GM03348 (cell line): Measurements from ENCODE around the gene PEX16.

ENCODE experiments used
- DNase-seq: peaks from one replicate; pipeline ENCODE4 v3.0.0; 2012; ENCODE audit warnings: low spot score

PEX16 gene

GRCh38 chr11:45876401-45876800 lies 41.3 kb downstream of the PEX16 start:
- no peak for DNase-seq

DNA sequence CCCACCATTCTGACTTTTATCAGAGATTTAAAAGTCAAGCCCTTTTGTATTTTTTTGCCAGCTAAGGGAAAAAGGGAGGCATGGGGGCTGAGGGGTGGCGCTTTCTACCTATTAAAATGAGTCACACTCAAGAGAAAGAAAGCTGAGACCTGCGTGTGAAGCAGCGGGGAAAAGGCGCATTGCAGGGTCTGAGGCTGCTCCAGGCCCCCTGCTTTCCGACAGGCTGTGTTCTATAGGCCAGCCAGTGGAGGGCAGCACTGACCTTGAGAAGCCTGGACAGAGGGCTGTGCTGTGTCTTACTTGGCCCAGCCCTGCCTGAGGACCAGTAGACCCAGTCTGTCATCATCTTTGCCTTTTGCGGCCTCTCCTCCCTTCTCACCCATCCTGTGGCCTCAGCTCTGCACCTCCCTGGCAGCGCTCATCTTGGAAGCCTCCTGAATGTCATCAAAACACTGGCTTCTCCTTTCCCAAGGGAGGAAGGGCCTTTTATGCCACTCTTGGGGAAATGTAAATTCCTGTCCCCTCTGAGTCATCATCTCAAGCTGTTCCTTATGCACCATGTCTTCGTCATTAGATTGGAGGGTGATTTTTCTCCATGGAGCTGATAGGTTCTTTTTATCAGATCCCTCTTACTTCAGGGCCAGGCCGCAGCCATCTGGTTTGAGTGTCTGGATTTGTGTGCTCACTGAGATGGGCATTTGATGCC lies 44.9 kb downstream of the PEX16 start:
- DNase-seq, result peak; percentile 83

DNA sequence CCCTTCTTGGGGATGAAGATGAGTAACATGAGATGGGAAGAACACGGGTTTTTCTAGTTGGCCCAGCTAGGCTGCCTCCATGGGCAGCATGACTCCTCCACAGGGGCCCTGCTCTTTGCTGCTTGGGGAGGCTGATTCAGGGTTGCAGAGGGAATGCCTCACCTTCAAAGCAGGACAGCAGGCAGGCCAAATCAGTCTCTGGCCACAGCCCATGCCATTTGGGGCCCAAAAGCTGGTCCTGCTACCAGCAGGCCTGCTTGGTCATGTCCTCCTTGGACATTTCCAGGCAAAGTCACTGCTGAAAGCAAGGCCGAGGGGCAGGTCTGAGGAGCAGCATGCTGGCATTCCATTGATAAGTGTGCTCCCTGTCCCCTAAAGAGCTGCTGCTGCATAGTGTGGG lies 46.0 kb downstream of the PEX16 start:
- no peak for DNase-seq

DNA sequence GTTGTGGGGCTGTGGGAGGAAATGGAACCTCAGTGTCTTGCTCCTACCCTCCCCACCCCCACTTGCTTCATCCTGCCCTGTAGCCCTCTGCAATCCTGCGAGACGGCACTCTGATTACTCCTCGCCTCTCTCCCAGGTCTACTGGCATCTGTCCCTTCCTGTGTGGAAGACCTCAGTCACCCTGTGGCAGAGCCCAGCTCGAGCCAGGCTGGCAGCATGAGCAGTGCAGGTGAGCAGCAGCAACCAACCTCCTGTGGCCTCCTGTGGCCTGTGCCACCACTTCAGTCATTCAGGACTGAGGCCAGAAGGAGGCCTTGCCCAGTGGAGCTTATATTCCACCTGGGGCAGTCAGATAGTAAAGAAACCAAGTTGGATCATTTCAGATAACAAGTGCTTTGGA lies 47.0 kb downstream of the PEX16 start:
- DNase-seq, result no peak

DNA sequence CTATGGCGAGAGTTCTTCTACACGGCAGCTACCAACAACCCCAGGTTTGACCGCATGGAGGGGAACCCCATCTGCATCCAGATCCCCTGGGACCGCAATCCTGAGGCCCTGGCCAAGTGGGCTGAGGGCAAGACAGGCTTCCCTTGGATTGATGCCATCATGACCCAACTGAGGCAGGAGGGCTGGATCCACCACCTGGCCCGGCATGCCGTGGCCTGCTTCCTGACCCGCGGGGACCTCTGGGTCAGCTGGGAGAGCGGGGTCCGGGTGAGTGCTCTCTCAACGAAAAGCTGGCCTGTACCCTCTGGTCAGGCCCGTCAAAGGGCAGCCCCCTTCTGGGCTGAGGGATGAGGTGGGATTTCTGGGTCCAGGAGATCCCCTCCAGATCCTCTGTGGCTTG lies 48.1 kb downstream of the PEX16 start:
- DNase-seq, result no peak

DNA sequence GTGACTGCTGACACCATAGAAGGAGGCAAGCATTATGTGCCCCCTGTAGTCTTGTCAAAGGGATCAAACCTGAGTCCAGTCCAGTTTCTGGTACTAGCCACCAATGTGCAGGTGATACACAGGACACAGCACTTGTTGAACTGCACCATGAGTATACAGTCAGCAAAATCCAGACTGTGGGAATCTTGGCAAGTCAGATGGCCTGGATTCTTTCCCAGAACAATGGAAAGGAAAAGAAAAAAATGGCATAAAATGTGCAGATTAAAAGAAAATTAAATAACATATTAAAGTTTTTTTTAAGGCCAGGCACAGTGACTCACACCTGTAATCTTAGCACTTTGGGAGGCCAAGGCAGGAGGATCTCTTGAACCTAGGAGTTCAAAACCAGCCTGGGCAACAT lies 53.6 kb downstream of the PEX16 start:
- no peak for DNase-seq

- DNase-seq, result no peak
These were observed 56.7 kb downstream of the PEX16 start for GRCh38 chr11:45860764-45861510.

DNA sequence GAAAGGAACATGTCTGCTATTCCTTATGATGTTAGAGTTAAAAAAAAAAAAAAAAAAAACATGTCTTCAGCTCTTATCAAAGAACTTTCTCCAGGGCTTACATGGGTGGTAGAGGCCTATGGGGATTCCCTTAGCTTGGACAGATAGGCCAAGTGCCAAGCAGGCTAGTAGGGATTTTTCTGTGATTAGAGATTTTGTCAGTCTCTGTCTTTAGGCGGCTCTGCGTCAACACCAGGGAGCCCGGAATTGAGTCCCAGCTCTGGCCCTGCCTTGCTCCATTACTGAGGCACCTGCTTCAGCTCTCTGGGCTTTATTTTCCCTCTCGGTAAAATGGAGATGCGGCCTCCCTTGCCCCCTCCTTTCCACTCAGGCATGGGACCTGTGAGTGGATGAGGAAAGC lies 57.3 kb downstream of the PEX16 start:
- DNase-seq, result no peak
